Endothelial cell of umbilical vein (primary cell): ENCODE data around the gene FRK. TPM values are rescaled to one million over a fixed set of nuclear protein-coding genes. Genes with fewer than 3 reads are reported as not detected.

Source experiments
- BruUV-seq: library from RNA; stranded (reverse); fragments of 400-500 nt; replicated peaks from 2 replicates; lab custom pipeline; 2021; lab: Mats Ljungman, UMichigan
- CTCF ChIA-PET: fragments of 300-600, 350-600 bp; sonication (Branson Sonifier 250); formaldehyde crosslinking; loops from one replicate; lab custom pipeline; 2021; ENCODE audit warnings: antibody characterized with exemption, inconsistent platforms; lab: Charles Lee
- POLR2A ChIA-PET: fragments of 300-600, 350-600 bp; sonication (Branson Sonifier 250); formaldehyde crosslinking; loops from one replicate; lab custom pipeline; 2021; ENCODE audit warnings: antibody characterized with exemption, inconsistent platforms; lab: Charles Lee
- DNase-seq: peaks from one replicate; pipeline ENCODE4 v3.0.0-alpha.2; 2011; ENCODE audit warnings: low read depth, low spot score
- FAIRE-seq: peaks from 2 replicates; lab custom pipeline; 2011; peaks lifted over from hg19 to GRCh38; lab: Jason Lieb, UNC
- H2AFZ ChIP-seq: 2 replicates; pipeline ENCODE4 v1.6.0; 2012; ENCODE audit warnings: low read depth, low read length, control low read depth, inconsistent platforms
- H3K27ac ChIP-seq: 2 replicates; pipeline ENCODE4 v1.5.1; 2011; ENCODE audit warnings: low read depth, mild to moderate bottlenecking, control low read depth, low read length, moderate library complexity; ENCODE audit not compliant: insufficient read depth
- H3K27me3 ChIP-seq, 2 experiments: 2 replicates each; pipeline versions ENCODE4 v1.6.0 to v1.6.1; 2011; ENCODE audit warnings: low read length in 2 of 2, mixed read lengths in 1 of 2; ENCODE audit not compliant: control insufficient read depth in 2 of 2, insufficient read depth in 2 of 2
- H3K36me3 ChIP-seq, 2 experiments: 2 replicates in 1 of 2; 3 replicates in 1 of 2; pipeline ENCODE4 v1.5.1; 2011; ENCODE audit warnings: low read length in 2 of 2, mild to moderate bottlenecking in 1 of 2, moderate library complexity in 1 of 2; ENCODE audit not compliant: control insufficient read depth in 2 of 2, insufficient read depth in 2 of 2; ENCODE audit errors: extremely low read depth in 1 of 2
- H3K4me1 ChIP-seq: 3 replicates; pipeline ENCODE4 v1.5.1; 2011; ENCODE audit warnings: mild to moderate bottlenecking, low read length; ENCODE audit not compliant: control insufficient read depth, insufficient read depth; ENCODE audit errors: extremely low read depth
- H3K4me2 ChIP-seq: 2 replicates; pipeline ENCODE4 v1.6.1; 2011; ENCODE audit warnings: low read length, control low read depth, mixed read lengths; ENCODE audit not compliant: insufficient read depth
- H3K4me3 ChIP-seq, 3 experiments: fragments of 200-600 bp in 1 of 3; sonication (generic), shearing (Covaris generic) in 1 of 3; replicated peaks in 1 of 3; 2 replicates each; pipeline ENCODE4 v1.5.1; 2011 to 2016; ENCODE audit warnings: control low read depth in 3 of 3, low read length in 3 of 3, mild to moderate bottlenecking in 2 of 3, inconsistent platforms in 1 of 3, low read depth in 1 of 3, moderate library complexity in 1 of 3; ENCODE audit not compliant: insufficient read depth in 1 of 3
- H3K79me2 ChIP-seq: 2 replicates; pipeline ENCODE4 v1.6.0; 2012; ENCODE audit warnings: low read length, inconsistent platforms; ENCODE audit not compliant: control insufficient read depth, insufficient read depth
- H3K9ac ChIP-seq: replicated peaks from 2 replicates; pipeline ENCODE3; 2011; ENCODE audit warnings: low read length, control low read depth; ENCODE audit not compliant: insufficient read depth; ENCODE audit errors: extremely low read depth
- H3K9me1 ChIP-seq: replicated peaks from 3 replicates; pipeline ENCODE4 v1.6.0; 2011; ENCODE audit warnings: mild to moderate bottlenecking, low read length; ENCODE audit not compliant: control insufficient read depth, insufficient read depth; ENCODE audit errors: extremely low read depth
- H3K9me3 ChIP-seq: replicated peaks from 2 replicates; pipeline ENCODE4 v1.5.1; 2012; ENCODE audit warnings: low read length, inconsistent platforms; ENCODE audit not compliant: control insufficient read depth, insufficient read depth
- H4K20me1 ChIP-seq: replicated peaks from 2 replicates; pipeline ENCODE3; 2011; ENCODE audit warnings: mild to moderate bottlenecking, low read length; ENCODE audit not compliant: control insufficient read depth, insufficient read depth; ENCODE audit errors: extremely low read depth
- EZH2 ChIP-seq: IDR thresholded peaks from 2 replicates; pipeline ENCODE4 v1.6.1; 2012; ENCODE audit warnings: borderline replicate concordance, low read depth, mild to moderate bottlenecking, moderate library complexity, low read length, inconsistent platforms; ENCODE audit not compliant: severe bottlenecking
- FOS ChIP-seq: IDR thresholded peaks from 2 replicates; pipeline ENCODE4 v1.6.1; 2011; ENCODE audit warnings: mild to moderate bottlenecking, low read length, moderate library complexity, borderline replicate concordance; ENCODE audit not compliant: insufficient read depth
- GATA2 ChIP-seq: IDR thresholded peaks from 2 replicates; pipeline ENCODE4 v1.7.0; 2011; ENCODE audit warnings: low read depth, mild to moderate bottlenecking, moderate library complexity, mixed read lengths, low read length; ENCODE audit not compliant: insufficient read length, insufficient read depth
- JUN ChIP-seq: IDR thresholded peaks from 2 replicates; pipeline ENCODE4 v1.6.1; 2011; ENCODE audit warnings: borderline replicate concordance, low read depth; ENCODE audit not compliant: insufficient read length, insufficient read depth
- MYC ChIP-seq: IDR thresholded peaks from one replicate; pipeline ENCODE4 v1.6.1; 2011; ENCODE audit warnings: mild to moderate bottlenecking, low read depth, low read length
- POLR2A ChIP-seq: IDR thresholded peaks from 2 replicates; pipeline ENCODE4 v1.6.1; 2012; ENCODE audit warnings: low read depth, mild to moderate bottlenecking, control low read depth, low read length
- POLR2AphosphoS5 ChIP-seq: IDR thresholded peaks from 2 replicates; pipeline ENCODE4 v1.6.1; 2012; ENCODE audit warnings: low read depth, mild to moderate bottlenecking, control low read depth, low read length, moderate library complexity; ENCODE audit not compliant: insufficient read depth
- dilution Hi-C: fragments of 300-500 bp; cut with MboI; formaldehyde crosslinking; loops from one replicate; pipeline ENCODE4 v1.15.0; 2019; ENCODE audit warnings: low sequenced_read_pairs; ENCODE audit not compliant: extremely low pct_ligation_motif_present
- intact Hi-C: fragments of 100-400 bp; cut with micrococcal nuclease; formaldehyde crosslinking; loops from one replicate; pipeline ENCODE4 v1.10.0; 2022
- polyA plus RNA-seq, 4 experiments: library from polyadenylated mRNA; depleted of rRNA in 3 of 4; stranded (reverse) in 3 of 4; unstranded in 1 of 4; fragments of >200 nt; gene quantifications; 2 replicates each; pipeline versions ENCODE4 v1.2.1 to v1.2.3, GENCODE V29; 2011 to 2012; ENCODE audit warnings: missing spikeins in 1 of 4
- total RNA-seq: library from RNA; stranded (reverse); gene quantifications from 2 replicates; pipeline ENCODE4 v1.2.3, GENCODE V29; 2021
- TF ChIP-seq, protein P1 (sequence below): IDR thresholded peaks from 2 replicates; pipeline ENCODE4 v1.6.1; 2011; ENCODE audit not compliant: insufficient read depth, insufficient read length
- TF ChIP-seq, protein P2 (sequence below), 2 donors: IDR thresholded peaks; 1 replicate in 1 of 2; 2 replicates in 1 of 2; pipeline ENCODE4 v1.5.1; 2011; ENCODE audit warnings: low read length in 2 of 2, mild to moderate bottlenecking in 2 of 2, moderate library complexity in 2 of 2, control low read depth in 1 of 2, inconsistent platforms in 1 of 2, low read depth in 1 of 2; ENCODE audit not compliant: insufficient read depth in 1 of 2; ENCODE audit errors: extremely low read depth in 1 of 2

FRK gene
- total and polyA plus RNA-seq, 2 donors (not counting 3 experiments of a cell fraction or from before 2014, with no cell fraction given) = 0.01 TPM; not detected in 1

DNA sequence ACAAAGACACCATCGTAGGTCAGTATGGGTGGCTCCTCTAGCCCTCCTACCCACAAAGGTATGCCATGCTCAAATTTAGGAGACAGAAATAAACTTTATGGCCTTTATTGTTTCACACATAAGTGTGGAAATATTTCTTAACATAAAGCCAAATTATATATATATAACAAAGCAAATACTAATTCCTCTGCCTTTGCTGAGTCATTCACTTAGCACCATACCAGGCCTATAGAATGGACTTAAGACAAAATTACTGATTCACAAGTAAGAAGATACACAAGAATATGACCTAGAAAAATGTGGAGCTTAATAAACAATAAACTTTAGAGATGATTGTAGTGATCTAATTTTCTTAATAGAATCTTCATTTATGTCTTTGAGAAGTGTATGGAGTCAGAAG lies 5.2 kb downstream of the FRK start:
- H3K4me2 ChIP-seq = no peak overlapping the region
- intact Hi-C loops (no loop called here), dilution Hi-C loops (no loop called here)
- H3K4me3 ChIP-seq = no peak overlapping the region
- no peak for DNase-seq
- TF ChIP-seq, protein P1, sequence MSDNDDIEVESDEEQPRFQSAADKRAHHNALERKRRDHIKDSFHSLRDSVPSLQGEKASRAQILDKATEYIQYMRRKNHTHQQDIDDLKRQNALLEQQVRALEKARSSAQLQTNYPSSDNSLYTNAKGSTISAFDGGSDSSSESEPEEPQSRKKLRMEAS = no peak
- TF ChIP-seq POLR2AphosphoS5 = no peak
- no peak for TF ChIP-seq JUN
- no peak for TF ChIP-seq GATA2
- TF ChIP-seq POLR2A = no peak
- TF ChIP-seq FOS = no peak
- no peak for TF ChIP-seq MYC
- TF ChIP-seq, protein P2, sequence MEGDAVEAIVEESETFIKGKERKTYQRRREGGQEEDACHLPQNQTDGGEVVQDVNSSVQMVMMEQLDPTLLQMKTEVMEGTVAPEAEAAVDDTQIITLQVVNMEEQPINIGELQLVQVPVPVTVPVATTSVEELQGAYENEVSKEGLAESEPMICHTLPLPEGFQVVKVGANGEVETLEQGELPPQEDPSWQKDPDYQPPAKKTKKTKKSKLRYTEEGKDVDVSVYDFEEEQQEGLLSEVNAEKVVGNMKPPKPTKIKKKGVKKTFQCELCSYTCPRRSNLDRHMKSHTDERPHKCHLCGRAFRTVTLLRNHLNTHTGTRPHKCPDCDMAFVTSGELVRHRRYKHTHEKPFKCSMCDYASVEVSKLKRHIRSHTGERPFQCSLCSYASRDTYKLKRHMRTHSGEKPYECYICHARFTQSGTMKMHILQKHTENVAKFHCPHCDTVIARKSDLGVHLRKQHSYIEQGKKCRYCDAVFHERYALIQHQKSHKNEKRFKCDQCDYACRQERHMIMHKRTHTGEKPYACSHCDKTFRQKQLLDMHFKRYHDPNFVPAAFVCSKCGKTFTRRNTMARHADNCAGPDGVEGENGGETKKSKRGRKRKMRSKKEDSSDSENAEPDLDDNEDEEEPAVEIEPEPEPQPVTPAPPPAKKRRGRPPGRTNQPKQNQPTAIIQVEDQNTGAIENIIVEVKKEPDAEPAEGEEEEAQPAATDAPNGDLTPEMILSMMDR (IDR thresholded peaks at IDR 0.05; ENCODE audit: extremely low read depth in 1 of 2, insufficient read depth in 1 of 2, low read depth in 1 of 2, low read length in 2 of 2) = no peak
- no peak for TF ChIP-seq EZH2
- ChIA-PET POLR2A (no interaction called here), CTCF (interaction anchor here (1.7 kb wide), 2 partner anchors 45 to 56 kb away, joined by 5 to 9 read pairs; no protein-coding TSS in a partner anchor)
- H3K36me3 ChIP-seq = no peaks in the 10 kb centered on the region
- H3K9me1 ChIP-seq = no peaks in the 10 kb centered on the region
- no peak overlapping the region for H3K9ac ChIP-seq
- no peak overlapping the region for H3K27ac ChIP-seq
- no peaks in the 10 kb centered on the region for H3K9me3 ChIP-seq
- BruUV-seq = no TSS peak
- no peaks in the 10 kb centered on the region for H4K20me1 ChIP-seq
- no peaks in the 10 kb centered on the region for H3K27me3 ChIP-seq
- no peaks in the 10 kb centered on the region for H3K4me1 ChIP-seq
- H2AFZ ChIP-seq = no peak overlapping the region
- FAIRE-seq = no peak
- H3K79me2 ChIP-seq = no peaks in the 10 kb centered on the region
